ENCODE data around the gene LIMCH1.

DNA sequence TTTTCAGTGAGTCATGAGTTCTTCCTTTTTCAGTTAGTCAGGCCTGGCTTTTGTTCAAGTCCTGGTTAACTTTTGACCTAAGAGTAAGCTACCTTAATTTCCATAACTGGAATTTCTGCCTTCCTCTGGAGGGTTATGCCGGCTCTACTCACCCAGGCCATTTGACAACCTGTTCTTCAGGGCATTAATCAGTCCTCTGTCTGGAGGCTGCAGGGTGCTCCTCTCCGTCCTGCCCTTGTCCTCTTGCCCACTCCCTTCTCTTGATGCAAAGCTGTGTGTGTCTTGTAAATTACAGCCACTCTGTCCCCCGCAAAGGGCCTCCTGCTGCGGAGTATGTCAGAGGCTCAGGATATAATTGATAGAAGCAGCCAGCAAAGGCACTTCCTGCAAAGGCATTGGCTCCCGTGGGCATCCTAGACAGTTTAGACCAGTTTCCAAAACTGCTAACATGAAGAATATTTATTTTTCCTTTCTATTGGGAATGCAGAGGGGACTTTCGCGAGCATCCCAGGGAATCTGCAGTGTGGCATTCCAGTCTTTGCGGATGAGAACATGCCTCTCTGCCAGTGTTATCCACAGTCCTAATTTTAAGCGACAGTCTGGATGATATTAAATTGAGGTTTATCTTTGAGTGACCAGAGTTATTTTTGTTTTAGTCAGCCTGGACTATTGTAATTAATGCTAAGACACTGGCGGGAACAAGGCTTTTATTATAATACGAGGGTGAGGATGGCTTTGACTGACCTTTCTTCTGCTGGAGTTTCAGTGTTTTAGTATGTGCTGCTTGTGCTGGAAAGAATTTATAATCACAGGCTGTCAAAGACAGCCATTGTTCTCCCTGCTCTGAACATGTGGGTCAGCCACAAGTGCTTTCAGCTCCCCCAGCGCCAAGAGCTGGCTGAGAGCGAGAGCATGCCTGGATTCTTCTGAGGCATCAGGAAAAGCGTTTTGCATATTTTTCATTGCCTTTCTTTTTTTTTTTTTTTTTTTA, 74.2 kb downstream of the LIMCH1 start:
- TF ChIP-seq TAF1 (IDR thresholded peaks at IDR 0.05; ENCODE audit: low read depth, low read length) (no peak), POLR2AphosphoS5 (IDR thresholded peaks at IDR 0.05; ENCODE audit: low read depth, low read length) (no peak), PAX5 (IDR thresholded peaks at IDR 0.05; ENCODE audit: insufficient read depth, low read length, severe bottlenecking) (no peak), POLR2A (IDR thresholded peaks at IDR 0.05; ENCODE audit: low read depth, low read length) (no peak)

All from GM12891 (cell line).